Measurements from ENCODE around the gene MLLT1. TPM values are rescaled to one million over a fixed set of nuclear protein-coding genes. Genes with fewer than 3 reads are reported as not detected.

Gene MLLT1
- polyA plus RNA-seq, 4 donors = 71.5 to 125 (median 108) TPM

DNA sequence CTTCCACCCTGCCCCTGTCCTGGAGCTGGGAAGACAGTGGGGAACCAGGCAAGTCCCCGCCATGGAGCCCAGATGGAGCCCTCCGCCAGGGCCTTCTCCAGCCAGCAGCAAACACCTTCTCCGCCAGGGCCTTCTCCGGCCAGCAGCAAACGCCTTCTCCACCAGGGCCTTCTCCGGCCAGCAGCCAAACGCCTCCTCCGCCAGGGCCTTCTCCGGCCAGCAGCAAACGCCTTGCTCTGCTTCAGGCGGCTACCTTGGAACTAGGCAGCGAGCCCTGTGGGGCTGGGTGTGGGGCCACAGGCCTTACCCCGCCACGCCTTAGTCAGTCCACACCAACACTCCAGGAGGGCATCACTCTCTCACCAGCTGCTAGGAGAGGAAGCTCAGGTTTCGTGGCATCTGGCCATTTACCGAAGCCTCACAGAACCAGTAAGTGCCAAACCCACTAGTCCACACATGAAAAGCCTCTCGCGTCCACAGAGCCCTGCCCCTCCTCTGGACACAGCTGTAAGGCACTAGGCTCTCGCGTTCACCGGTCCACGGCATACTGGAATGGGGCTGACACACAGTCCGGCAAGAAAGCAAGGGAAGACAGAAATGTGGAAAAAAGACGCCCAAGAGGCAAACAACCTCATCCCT is 41.0 kb downstream of the MLLT1 start:
- DNase-seq (ENCODE audit: low read depth in 4 of 4, low spot score in 2 of 4) = no peak

DNA sequence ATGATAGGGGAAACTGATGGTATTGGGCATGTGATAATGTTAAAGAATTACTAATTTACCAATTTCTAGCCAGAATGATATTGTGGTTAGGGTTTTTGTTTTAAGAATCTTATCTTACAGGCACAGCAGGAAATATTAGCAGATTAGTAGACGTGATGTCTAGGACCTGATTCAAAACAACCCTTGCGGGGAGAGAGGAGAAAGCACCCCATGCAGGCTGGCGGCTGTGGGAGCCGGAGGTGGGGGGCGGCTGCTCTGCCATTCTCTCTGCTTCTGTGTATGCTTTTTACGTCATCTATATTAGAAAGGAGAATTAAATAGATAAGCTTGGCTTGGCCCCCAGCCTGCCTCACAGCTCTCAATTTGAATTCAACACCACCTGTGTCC is 41.5 kb downstream of the MLLT1 start:
- DNase-seq (ENCODE audit: low read depth in 4 of 4, low spot score in 2 of 4) = no peak

DNA sequence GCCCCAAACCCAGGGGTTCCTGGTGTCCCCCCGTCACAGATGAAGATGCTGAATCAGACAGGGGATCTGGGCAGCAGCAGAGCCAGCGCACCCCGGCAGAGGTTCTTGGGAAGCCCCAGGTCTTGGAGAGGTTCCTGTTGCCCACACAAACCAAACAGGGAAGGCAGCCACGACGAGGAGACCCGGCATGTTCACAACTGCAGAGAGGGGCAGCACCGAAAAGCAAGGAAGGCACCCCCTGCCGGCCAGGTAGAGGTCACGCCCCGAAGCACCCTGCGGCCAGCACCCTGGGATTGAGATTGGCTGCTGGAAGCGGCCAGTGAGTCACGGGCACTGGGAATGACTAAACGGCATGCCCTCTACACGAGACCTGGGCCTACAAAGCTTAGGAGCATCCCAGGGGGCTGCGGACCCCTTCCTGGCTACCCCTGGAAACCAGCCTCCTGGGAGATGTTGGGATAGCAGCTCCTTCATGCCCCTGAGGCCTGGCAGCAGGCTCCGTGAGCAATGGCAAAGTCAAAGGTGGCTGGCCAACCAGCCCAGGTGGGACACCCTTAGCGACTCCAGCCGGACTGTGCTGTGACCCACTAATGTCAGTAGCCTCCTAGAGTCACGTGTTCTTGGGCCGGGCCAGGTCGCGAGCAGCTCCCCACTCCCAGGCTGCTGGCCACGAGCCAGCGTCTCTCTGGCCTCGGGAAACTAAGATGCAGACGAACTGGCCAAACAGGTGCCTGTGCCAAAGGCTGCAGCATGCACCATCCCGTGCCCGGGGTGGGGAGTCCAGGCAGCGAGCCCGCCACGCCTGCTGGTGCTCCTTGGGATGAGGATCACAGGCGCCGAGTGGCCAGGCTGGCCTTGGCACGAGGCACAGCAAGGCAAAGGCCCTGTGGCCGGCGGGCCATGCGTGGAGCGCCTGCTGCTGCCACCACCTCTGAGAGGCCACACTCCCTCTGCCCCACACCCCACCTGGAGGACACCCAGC is 43.2 kb downstream of the MLLT1 start:
- DNase-seq (ENCODE audit: low read depth in 4 of 4, low spot score in 2 of 4) = no peak

DNA sequence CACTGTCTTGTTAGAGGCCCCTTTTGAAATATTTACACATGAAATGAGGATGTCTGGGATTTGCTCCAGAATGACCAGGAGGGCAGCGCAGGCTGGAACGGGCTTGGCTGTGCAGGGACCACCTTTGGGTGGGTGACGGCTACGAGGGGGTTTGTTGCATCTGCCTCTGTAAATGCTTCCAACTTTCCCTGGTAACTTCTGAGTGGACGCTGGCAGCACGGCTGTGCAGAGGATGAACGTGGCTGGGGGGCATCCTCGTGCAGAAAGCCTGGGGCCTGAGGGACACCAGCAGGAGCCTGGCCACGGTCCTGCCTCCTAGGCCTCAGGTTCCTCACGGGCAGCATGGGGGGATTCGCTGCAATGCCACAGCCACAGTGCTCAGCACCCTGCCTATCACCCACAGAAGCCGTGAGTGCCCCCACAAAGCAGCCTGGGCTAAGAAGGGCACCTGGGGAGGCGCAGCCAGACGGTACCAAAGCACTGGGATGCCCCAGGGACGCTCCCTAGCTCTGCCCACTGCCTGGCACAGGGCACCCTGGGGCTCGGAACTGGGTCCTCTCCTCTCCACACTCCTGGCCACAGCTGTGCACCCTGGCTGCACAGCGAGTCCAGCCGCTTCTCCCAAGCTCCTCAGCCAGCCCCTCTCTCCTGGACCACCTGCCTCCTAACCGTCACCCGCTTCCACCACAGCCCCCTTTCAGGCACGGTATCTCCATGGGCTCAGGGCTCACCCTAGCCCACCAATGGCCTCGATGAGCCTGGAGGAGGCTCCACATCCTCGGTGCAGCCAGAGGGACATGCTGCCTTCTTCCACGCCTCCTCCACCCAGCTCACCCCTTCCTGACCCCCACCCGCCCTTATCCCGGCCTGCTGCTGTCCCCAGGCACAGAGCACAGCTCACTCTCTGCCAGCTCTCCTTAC is 44.5 kb downstream of the MLLT1 start:
- no peak for DNase-seq (ENCODE audit: low read depth in 4 of 4, low spot score in 2 of 4)

DNA sequence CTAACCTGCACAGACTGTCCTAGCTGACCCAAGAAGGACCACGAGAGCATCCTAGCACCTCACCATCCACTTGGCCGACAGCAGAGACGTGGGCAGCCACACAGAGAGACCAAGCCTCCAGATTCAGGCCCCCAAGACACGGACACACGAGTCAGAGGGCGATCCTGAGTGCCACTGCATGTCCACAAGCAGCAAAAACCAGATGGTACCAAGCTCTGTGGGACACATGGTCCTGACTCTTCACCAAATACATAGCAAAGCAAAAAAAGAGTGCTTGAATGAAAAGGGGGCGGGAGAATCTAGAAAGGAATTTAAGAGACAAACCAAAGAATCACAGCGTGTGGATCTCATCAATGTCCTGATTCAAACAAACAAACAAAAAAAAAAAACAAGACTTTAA is 45.2 kb downstream of the MLLT1 start:
- no peak for DNase-seq (ENCODE audit: low read depth in 4 of 4, low spot score in 2 of 4)

DNA sequence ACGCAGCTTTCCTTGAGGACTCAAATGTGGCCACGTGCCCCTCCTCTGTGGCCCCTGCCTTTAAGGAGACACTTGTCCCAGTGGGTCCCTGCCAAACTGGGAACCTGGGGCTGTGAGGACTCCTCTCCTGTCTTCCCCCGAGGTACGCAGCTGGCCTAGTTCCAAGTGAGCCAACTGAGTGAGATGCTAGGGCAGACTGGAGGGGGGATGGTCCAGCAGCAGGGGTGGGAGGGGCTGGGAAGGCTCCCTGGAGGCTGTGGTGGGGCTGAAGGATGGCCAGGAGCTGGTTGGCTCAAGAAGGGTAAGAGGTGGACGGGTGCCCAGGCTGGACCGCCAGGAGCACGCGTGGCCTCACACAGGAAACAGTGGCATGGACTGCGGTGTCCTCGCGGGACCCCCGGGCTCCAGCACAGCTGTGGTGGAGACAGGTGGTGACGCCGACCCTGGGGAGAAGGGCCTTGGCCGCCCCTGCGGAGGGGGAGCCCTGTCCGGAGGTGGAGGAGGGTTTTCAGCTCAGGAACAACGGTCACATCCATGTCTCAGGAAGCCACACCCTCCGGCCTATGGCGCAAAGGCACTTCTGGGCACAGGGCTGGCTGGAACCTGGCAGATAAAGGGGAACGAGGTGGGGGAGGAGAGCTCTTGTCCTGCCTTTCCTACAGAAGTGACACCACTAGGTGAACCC is 45.8 kb downstream of the MLLT1 start:
- DNase-seq (ENCODE audit: low read depth in 4 of 4, low spot score in 2 of 4) = no peak

DNA sequence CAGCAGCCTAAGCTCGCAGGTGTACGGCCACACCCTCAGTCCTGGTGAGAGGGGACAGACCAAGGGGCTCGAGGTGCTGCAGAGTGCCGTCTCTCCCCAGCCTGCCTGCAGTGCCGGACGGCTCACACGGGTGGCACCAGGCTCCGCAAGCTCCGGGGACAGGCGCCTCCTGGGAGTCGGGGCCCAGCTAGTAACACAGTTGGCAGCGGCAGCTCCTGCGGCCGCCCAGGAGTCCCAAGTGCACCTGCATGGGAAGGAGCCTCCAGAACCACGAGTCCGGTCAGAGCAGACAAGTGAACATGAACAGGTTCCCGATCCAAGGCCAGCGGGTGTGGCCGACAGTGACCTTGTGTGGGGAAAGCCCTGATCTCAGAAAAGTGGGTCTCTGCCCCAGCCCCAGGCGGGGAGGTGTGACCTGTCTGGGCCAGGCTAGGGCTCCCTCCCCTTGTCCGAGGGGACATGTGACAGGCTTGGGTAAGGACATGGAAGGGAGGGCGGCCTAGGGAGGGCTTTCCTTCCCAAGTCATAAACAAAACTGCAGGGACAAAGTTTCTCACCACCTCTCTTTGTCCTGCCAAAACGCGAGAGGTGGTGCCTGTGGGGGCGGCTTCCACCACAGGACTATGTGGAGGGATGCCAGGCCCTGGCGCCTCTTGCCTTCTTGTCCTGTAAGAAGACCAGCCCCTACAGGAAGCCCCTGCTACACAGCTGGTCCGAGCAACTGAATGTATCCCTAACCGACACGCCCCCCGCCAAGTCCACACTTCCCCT is 46.5 kb downstream of the MLLT1 start:
- no peak for DNase-seq (ENCODE audit: low read depth in 4 of 4, low spot score in 2 of 4)

DNA sequence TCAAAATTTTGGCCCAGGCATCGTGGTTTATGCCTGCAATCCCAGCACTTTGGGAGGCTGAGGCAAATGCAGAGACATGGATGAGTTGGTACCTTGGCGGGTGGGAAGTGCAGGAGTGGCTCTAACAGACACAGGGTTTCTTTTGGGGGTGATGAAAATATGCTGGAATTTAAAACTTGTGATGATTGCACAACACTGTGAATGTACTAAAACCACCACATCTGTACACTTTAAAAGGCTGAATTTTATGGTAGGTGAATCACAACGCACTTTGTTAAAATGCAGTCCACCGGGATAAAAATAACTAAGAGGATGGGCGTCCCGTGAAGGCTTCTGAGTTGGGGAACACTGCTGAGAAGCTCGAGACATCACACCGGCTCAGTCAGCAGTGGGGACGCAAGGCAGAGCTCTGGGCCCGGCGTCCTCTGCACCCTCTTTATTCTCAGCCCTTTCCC is 47.1 kb downstream of the MLLT1 start:
- DNase-seq (ENCODE audit: low read depth in 4 of 4, low spot score in 2 of 4) = no peak

DNA sequence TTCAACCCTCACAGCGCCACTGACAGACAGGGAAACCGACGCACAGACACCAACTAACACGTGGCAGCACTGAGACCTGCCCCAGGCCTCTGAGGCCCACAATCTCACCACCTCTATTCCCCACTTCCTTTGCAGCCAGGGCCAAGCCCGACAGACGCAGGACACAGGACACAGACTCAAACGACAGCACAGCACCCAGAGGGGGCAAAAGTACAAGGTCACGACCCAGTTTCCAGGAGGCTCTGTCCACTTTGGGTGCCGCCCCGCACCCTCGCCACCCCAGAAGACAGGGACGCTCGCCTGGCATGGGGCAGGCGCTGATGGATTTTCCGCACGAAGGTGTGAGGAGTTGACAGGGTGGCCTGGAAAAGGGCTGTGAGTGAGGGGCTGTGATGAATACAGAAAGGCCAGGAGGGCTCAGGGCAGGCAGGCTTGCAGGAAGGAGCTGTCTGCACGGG is 48.8 kb downstream of the MLLT1 start:
- DNase-seq (ENCODE audit: low read depth in 4 of 4, low spot score in 2 of 4) = no peak

DNA sequence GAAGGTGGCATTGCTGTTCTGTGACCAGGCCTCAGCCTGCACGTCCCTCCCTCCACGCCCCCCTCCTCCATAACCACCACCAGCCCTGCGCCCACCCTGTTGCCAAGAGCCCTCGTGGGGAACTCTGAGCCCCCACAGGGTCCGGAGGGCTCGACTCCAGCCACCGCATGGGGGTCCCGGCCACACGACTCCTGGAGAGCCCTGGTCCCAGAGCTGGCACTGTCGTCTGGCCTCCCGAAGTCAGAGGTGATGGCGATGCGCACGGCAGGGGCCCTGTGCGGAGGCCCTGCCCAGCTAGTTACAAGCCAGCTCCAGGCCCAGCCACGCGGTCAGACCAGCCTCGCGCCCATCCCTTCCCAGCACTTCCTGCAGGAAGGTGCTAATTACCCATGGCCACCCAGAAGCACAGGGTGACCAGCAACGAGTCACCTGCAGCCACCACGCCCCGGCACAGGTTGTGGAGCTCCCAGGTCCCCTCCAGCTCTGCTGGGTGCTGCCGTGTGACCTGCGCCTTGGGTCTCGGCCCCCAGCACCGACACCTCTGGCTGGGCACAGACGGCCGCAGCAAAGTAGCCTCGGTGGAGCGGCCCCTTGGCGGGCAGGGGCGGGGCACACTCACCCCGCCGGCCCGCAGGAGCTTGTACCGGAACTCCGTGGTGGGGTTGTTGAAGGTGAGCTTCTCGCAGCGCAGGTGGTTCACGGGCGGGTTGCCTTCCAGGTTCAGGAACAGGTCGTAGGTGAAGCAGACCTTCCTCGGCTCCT is 49.6 kb downstream of the MLLT1 start:
- no peak for DNase-seq (ENCODE audit: low read depth in 4 of 4, low spot score in 2 of 4)

DNA sequence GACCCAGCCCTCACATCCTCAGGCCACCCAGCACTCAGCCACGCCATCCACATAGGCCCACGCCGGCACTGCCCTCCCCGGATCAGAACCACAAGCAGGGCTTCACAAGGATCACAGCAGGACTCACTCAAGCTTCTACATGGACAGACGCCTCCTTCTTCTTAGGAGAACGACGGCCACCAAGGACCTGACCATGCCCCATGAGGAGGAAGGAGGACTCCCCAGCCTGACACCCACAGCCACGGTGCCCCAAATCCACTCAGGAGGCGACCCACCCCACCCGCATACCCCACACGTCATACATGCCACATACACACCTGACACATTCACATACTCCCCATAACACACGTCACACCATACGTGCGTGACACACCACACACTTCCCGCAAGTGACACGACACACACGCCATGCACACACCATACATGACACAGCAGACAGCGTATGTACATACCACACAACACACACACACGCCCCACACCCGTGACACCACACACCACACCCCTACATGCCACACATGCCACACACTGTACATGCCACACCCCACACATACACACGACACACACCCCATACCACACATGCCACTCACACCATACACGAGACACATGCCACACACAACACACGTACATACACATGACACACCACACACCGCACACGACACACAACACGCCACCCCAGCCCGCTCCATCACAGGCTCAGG is 50.4 kb downstream of the MLLT1 start:
- no peak for DNase-seq (ENCODE audit: low read depth in 4 of 4, low spot score in 2 of 4)

DNA sequence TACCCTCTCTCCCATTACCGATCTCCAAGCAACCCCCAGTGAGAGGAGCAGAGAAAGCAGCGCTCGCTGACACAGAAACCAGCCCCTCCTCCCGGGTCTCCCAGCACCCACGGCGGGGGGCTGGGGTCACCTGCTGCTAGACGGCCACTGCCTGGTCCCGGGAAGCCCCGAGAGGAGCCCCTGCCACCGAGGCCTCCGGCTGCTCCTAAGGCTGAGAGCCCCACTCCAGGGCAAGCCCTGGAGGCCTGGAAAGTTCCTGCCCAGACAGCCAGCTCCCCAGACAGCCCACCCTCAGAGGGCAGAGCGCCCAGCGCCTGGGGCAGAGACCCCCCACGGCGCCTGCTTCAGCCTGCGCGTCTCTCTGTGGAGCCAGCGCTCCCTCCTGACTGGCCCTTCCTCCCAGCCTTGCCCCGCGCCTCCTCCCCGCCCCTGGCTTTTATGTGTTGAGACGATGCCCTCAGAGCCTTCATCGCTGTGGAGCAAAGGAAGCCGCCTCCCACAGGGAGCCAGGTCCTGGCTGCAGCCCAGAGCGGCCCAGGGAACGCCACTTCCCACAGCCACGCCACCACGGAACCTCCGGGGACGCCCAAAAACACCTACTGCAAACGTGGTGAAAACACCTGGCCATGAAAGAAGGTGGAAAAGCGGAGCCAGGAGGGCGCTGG is 51.1 kb downstream of the MLLT1 start:
- no peak for DNase-seq (ENCODE audit: low read depth in 4 of 4, low spot score in 2 of 4)

DNA sequence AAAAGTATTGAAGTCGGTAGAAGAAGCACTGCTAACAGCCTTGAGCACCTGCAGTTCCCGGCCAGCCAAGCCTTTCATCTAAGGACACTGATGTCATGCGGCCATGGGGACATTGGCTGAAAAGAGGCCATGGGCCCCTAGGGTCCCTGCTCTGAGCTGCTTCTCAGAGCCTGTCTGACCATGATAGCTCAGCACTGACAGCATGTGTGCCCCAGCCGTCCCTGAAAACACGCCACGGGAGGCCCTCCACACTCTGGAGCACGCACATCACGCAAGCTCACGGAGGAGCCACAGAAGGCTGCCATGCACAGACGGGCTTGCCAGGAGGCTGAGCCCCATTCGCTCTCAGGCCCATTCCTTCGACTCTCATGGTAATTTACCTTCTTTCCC is 51.8 kb downstream of the MLLT1 start:
- no peak for DNase-seq (ENCODE audit: low read depth in 4 of 4, low spot score in 2 of 4)

DNA sequence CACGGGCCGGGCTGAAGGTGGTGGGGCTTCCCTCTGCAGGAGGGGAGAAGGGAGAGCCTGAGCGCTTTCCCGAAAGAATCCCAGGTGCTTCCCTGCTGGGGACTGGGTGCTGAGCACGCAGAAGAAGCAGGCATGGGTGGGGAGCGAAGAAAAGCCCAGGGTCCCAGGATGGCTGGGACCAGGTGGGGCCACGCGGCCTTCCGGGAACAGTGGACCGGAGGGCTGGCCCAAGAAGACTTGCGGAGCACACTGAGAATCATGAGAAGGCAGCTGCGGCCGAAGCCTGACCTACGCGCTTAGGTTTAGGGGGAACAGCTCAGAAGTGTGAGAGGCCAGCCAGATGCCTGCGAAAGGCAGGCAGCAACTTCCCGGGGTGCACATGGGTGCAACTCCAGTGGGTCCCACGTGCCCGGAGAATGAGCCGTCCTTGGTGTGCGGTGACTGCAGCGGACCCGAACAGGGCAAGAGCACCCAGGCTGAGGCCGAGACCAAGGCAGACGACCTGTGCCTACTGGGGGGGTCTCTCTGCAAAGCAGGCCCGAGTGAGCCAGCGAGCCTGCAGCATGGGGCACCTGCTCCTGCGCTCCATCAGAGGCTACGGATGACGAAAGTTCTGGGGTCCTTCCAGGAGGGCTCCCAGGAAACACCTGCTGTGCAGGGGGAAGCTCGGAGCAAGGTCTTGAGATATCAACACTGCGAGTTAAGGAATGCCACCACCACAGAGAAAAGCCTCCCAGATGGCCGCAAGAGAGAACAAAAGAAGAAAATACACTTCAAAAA is 52.4 kb downstream of the MLLT1 start:
- no peak for DNase-seq (ENCODE audit: low read depth in 4 of 4, low spot score in 2 of 4)

DNA sequence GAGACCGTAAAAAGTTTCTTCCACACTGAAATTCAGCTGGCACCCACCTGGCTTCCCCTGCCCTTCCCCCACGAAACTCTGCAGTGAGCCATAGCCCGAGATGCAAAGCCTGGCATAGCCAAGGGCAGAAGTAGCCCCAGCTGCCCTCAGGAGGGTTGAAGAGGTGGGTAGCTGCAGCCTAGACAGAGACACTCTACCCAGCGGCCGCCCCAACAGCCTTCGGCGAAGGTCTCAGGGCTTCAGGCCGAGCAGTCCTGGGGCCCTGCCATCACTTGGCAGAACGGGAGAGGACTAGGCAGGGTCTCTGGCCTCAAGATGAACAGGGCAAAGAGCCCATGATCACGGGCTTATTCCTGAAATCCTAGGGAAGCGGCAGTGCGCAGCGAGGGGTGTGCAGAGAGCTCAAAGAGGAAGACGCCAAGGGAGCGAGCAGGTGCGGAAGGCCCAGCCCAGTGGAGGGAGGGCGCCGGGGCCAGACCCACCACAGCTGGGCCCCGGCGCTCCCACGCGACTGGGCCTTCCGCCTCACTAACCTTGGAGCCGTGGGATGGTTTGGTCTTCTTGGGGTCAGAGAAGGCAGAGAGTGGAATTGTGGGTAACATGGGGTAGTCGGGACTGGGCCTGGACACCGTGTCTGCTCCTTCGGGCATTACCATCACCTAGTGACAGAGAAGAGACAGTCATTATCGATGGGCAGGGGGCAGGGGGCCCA is 53.2 kb downstream of the MLLT1 start:
- no peak for DNase-seq (ENCODE audit: low read depth in 4 of 4, low spot score in 2 of 4)

DNA sequence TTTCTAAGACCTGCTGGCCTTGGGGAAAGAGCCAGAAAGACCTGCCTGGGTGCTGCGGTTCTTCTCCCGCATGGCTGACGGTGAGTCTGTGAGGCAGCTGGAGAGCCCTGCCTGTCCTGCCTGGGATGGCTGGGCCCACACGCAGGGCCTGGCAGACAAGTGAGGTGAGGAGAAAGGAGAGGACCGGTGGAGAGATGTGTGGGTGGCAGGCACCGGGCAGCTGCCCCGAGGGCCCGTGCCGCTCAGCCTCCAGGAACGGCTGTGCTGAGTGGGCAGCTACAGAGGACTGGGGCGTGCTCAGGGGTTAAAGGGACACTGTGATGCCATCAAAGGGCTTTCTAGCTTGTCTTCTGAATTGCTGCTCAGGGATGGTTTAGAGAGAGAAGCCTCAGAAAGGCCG is 53.8 kb downstream of the MLLT1 start:
- no peak for DNase-seq (ENCODE audit: low read depth in 4 of 4, low spot score in 2 of 4)

All from left renal cortex interstitium (tissue), 4 donors.